NCI-H2196 (cell line): ENCODE results near the gene CLASP1.
A peak's percentile ranks its signal among the peaks of the same experiment; 100 is the strongest.

Experiments used
- DNase-seq: peaks from one replicate; lab custom pipeline; 2025; ENCODE audit not compliant: unreplicated experiment; lab: John Stamatoyannopoulos, UW

Gene CLASP1

DNA sequence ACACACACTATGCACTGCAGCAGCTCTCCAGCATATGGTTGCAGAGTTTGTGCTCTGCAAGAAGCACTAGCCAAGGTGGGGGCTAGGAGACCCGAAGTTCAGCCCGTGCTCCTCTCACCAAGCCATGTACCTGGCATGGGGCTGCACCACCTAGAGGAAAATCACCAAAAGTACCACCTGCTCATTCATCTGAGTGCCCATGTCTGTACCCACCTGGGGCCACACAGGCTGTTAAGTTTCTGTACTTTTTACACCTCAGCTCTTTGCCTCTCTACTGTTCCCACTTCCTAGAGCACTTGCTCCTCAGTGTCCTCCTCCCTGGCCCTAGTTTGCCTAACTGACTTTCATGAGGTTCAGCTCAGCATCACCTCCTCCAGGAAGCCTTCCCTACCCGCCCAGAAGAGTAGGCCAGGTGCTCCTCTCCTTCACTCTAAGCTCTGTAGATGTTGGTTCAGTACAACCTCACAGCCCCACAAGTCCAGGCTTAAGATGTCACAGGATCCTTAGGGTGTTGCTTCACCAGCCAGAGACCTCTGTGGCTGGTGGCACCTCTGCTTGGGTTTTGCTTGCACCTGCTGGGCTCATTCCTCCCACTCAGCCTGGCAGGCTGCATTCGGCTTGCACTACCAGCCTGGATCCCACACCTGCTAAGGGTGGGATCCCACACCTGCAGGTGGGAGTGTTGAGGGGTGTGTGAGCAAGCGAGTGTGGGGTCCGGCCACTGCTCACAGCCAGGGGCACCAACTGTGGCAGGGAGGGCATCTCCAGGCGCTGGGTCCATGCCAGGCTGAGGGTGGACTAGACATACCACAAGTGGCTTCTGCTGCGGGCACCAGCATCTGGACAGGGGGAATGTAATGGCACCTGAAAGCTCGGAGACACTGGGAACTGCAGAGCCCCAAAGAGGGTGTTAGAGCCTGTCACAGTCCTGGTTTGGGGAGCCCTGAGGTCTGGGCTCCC lies 354.1 kb downstream of the CLASP1 start:
- DNase-seq: no peak

DNA sequence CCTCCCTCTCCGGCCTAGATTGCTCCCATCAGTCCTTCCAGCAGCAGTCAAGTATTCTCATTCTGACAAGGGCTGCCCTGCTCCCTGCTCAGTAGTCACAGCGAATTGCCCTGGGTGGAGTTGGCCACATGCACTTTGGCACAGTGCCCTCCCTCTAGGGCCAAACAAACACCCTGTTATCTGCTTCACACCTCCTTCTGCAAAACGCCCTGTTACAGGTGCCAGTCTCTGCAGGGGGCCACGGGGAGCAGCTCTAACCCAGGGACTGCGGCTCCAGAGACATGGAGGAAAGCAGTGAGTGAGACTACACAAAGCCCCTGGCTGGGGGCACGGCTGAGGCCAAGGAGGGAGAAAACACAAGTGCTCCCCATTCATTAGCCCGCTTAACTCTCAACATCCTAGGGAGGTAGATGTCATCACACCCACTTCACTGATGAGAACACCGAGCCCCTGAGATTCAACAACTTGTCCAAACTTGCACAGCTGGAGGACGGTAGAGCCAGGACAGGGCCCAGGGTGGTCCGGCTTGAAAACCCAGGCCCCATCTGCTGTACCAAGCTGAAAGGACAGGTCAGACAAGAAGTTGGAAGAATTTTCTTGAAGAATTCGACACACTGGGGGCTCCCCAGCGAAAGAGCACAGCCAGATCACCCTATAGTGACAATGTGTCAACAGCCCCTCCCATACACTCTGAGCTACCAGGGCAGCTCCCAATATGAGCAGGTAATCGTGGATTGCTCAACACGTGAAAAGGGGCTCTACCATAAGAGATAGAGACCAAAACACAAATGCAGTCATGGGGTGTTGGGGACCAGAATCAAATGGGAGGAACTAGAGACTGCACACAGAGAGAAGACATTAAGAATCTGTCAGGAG lies 355.6 kb downstream of the CLASP1 start:
- DNase-seq: peak; percentile 79

DNA sequence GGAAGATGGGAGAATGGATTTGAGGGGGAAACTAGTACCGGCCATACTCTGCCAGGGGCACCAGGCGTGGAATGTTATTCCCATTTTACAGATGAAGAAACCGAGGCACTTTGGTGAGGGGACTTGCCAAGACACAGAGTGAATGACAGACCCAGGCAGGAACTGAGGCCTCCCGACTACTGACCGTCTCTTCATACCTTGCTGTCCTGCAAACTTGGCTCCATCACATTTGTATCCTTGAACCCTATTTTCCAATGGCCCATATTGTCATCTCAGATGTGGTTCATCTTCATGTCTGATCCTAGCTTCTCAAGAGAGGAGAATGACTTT lies 358.0 kb downstream of the CLASP1 start:
- DNase-seq: no peak

DNA sequence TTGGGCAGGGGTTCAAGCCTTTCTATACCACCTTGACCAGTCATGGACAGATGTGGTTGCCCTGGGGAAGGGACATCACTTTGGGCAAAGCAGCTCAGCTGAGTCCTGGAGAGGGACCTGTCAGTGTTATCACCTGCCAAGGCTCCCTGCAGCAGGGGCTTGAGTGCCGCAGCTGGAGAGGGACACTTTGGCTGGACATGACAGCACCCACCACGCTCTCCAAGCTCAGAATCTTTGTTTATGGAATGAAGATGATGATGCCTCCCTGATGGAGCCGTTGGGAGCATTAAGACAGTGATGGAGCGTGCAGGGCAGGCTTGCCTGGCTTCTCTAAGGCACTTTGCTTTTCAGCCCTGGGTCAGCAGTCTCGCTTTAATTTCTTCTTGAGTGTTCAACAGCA lies 360.0 kb downstream of the CLASP1 start:
- DNase-seq: no peak

DNA sequence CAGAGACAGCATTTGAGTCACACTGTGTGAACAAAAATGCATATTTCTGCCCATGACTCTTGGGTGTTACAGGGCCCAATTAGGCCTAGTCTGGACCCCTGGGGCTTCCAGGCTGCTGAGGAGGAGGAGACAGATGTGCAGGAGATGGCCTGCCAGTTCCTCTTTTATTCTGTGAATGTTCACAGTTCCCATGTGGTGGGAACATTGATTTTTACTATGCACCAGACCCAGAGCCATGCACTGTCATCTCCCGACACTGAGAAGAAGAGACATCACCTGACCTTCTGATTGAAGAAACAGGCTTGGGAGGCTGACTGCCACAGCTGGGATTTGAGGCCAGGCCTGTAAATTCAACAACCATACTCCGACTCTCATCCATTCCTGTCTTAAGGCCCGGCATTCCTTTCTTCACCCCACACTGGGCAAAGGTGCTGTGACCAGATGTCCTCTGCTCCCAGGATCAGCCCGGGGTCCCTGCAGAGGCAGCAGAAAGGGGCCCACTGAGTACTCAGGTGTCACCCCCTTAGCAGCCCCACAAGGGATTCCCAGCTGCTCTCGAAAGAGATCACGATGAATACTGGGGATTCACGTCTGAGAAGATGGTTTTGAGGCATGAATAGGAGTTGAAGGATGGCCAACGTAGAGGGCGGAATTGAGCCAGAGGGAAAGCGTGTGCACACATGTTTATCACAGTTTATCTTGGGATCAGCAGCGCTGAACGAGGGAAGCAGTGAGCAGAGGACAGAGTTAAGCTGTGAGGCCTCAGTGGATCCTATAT lies 360.6 kb downstream of the CLASP1 start:
- DNase-seq: no peak

DNA sequence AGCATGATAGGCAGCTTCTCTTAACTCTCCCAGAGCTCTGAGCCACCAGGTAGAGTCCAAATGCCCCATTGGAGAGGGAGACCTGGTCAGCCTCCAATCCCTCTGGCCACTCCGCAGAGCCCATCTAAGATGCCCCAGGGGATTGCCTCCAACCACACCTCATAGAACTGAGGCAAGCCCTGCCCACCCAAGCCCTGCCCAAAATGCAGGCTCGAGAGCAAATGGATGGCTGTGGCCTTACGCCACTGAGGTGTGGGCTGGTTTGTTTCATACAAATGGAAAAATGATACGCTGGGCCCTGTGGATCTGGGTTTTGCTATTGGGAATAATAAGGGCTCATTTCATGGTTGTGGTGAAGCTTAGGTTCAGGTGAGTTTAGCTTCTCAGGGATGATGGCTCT lies 361.3 kb downstream of the CLASP1 start:
- DNase-seq: no peak
